HepG2 (cell line): ENCODE results near the gene CMTM3. TPM values are rescaled to one million over a fixed set of nuclear protein-coding genes. Genes with fewer than 3 reads are reported as not detected.

Experiments
- ATAC-seq: fragments of 200-7000 bp; cut with Tn5 transposase; 3 replicates; pipeline ENCODE4 v1.9.1; 2020; ENCODE audit warnings: mild to moderate bottlenecking, moderate library complexity
- BruUV-seq: library from RNA; stranded (reverse); fragments of 400-500 nt; replicated peaks from 2 replicates; lab custom pipeline; 2021; lab: Mats Ljungman, UMichigan
- CTCF ChIA-PET: fragments of 300-600 bp; formaldehyde crosslinking; extraction: SDS; loops from one replicate; lab custom pipeline; 2021; ENCODE audit warnings: low total read pairs, inconsistent platforms, low intra/inter-chr PET ratio; lab: Yijun Ruan, JAX
- POLR2A ChIA-PET: fragments of 350-600 bp; sonication (Branson Sonifier 250); formaldehyde crosslinking; loops from one replicate; lab custom pipeline; 2020; ENCODE audit warnings: antibody characterized with exemption, inconsistent platforms; lab: Yijun Ruan, JAX
- DNase-seq: peaks from one replicate; pipeline ENCODE4 v3.0.0-alpha.2; 2015; ENCODE audit warnings: low spot score
- FAIRE-seq: peaks from 3 replicates; lab custom pipeline; 2011; peaks lifted over from hg19 to GRCh38; lab: Jason Lieb, UNC
- H2AFZ ChIP-seq: one replicate; pipeline ENCODE4 v1.6.1; 2011; ENCODE audit warnings: low read length, inconsistent platforms
- H3K27ac ChIP-seq: fragments of 300-600 bp; 3 replicates; pipeline ENCODE4 v1.8.0; 2011; ENCODE audit warnings: mixed run types, mild to moderate bottlenecking, mixed read lengths, low read length, inconsistent platforms; ENCODE audit not compliant: insufficient read depth; ENCODE audit errors: extremely low read length
- H3K27me3 ChIP-seq, 2 experiments: fragments of 200-600 bp in 1 of 2; 2 replicates in 1 of 2; 3 replicates in 1 of 2; pipeline versions ENCODE4 v1.6.0 to v1.8.0; 2011; ENCODE audit warnings: low read length in 2 of 2, mild to moderate bottlenecking in 2 of 2, moderate library complexity in 2 of 2, inconsistent platforms in 1 of 2; ENCODE audit not compliant: insufficient read depth in 2 of 2, control insufficient read depth in 1 of 2
- H3K36me3 ChIP-seq, 2 experiments: fragments of 200-600 bp in 1 of 2; replicated peaks in 1 of 2; 2 replicates in 1 of 2; 3 replicates in 1 of 2; pipeline versions ENCODE4 v1.5.1 to v1.8.0; 2011; ENCODE audit warnings: low read length in 2 of 2, inconsistent platforms in 1 of 2; ENCODE audit not compliant: insufficient read depth in 2 of 2, control insufficient read depth in 1 of 2
- H3K4me1 ChIP-seq: 2 replicates; pipeline ENCODE4 v1.5.1; 2012; ENCODE audit warnings: low read length, inconsistent platforms; ENCODE audit not compliant: insufficient read depth
- H3K4me2 ChIP-seq: 2 replicates; pipeline ENCODE4 v1.6.0; 2011; ENCODE audit warnings: low read depth, low read length, inconsistent platforms
- H3K4me3 ChIP-seq, 3 experiments: fragments of 200-600 bp in 1 of 3; sonication (generic), shearing (Covaris generic) in 1 of 3; replicated peaks in 1 of 3; 2 replicates each; pipeline ENCODE4 v1.5.1; 2011 to 2016; ENCODE audit warnings: low read length in 3 of 3, inconsistent platforms in 2 of 3, low read depth in 2 of 3, mild to moderate bottlenecking in 2 of 3, control low read depth in 1 of 3, mixed read lengths in 1 of 3; ENCODE audit not compliant: insufficient read depth in 1 of 3
- H3K79me2 ChIP-seq: one replicate; pipeline ENCODE4 v1.6.1; 2011; ENCODE audit warnings: low read length, inconsistent platforms; ENCODE audit not compliant: insufficient read depth
- H3K9ac ChIP-seq: 2 replicates; pipeline ENCODE4 v1.6.0; 2011; ENCODE audit warnings: mild to moderate bottlenecking, low read depth, low read length, inconsistent platforms; ENCODE audit not compliant: insufficient read depth
- H3K9me3 ChIP-seq: 2 replicates; pipeline ENCODE4 v1.5.1; 2012; ENCODE audit warnings: mild to moderate bottlenecking, low read length
- H4K20me1 ChIP-seq: 2 replicates; pipeline ENCODE4 v1.6.0; 2011; ENCODE audit warnings: inconsistent platforms, mild to moderate bottlenecking, low read length, moderate library complexity; ENCODE audit not compliant: insufficient read depth
- KLF13 ChIP-seq: sonication (generic); formaldehyde crosslinking; IDR thresholded peaks from 2 replicates; pipeline ENCODE4 v1.4.0; 2020; ENCODE audit warnings: mild to moderate bottlenecking, missing genetic modification reagents
- RNF2 ChIP-seq: fragments of 450-650 bp; conservative IDR thresholded peaks from 2 replicates; pipeline ENCODE4 v1.6.1; 2016; ENCODE audit warnings: low read depth
- SIX4 ChIP-seq: sonication (generic); formaldehyde crosslinking; IDR thresholded peaks from 2 replicates; pipeline ENCODE4 v1.4.0; 2020; ENCODE audit warnings: missing genetic modification reagents
- SMAD1 ChIP-seq: sonication (generic); formaldehyde crosslinking; IDR thresholded peaks from 2 replicates; pipeline ENCODE4 v1.4.0; 2020; ENCODE audit warnings: missing genetic modification reagents, low read depth, mild to moderate bottlenecking, borderline replicate concordance
- ZNF441 ChIP-seq: sonication (generic); formaldehyde crosslinking; IDR thresholded peaks from 2 replicates; pipeline ENCODE4 v1.7.0; 2021; ENCODE audit warnings: missing genetic modification reagents, borderline replicate concordance
- ZNF451 ChIP-seq: sonication (generic); formaldehyde crosslinking; IDR thresholded peaks from 2 replicates; pipeline ENCODE4 v1.5.0; 2020; ENCODE audit warnings: mild to moderate bottlenecking, missing genetic modification reagents
- ZNF619 ChIP-seq: sonication (generic); formaldehyde crosslinking; IDR thresholded peaks from 2 replicates; pipeline ENCODE4 v1.4.0; 2020; ENCODE audit warnings: mild to moderate bottlenecking, missing genetic modification reagents
- ZNF790 ChIP-seq: sonication (generic); formaldehyde crosslinking; IDR thresholded peaks from 2 replicates; pipeline ENCODE4 v1.8.0; 2022; ENCODE audit warnings: missing genetic modification reagents, mild to moderate bottlenecking, borderline replicate concordance
- WGBS: methylation state at CpG from one replicate; pipeline ENCODE4 v1.1.6; 2017; ENCODE audit warnings: low lambda C conversion rate; 5-methylcytosine and 5-hydroxymethylcytosine counted together
- in situ Hi-C: cut with HindIII; loops from 2 replicates; pipeline ENCODE4 v1.10.0; 2017; ENCODE audit warnings: low pct_unique_long_range_greater_than_20kb; ENCODE audit not compliant: extremely low pct_ligation_motif_present
- intact Hi-C: fragments of 100-400 bp; cut with micrococcal nuclease; formaldehyde crosslinking; loops from one replicate; pipeline ENCODE4 v1.10.0; 2022; ENCODE audit not compliant: unreplicated experiment
- polyA plus RNA-seq, 8 experiments: library from polyadenylated mRNA; depleted of rRNA in 3 of 8; stranded (reverse) in 7 of 8; unstranded in 1 of 8; fragments of >200 nt; fragmentation: Illumina TruSeq in 4 of 8; extraction: Trizol in 4 of 8; gene quantifications; 2 replicates each; pipeline versions ENCODE4 v1.2.1 to v1.2.3, GENCODE V29; 2011 to 2016; ENCODE audit warnings: low read depth in 4 of 8, missing spikeins in 1 of 8, mixed read lengths in 1 of 8; ENCODE audit not compliant: insufficient read depth in 1 of 8
- total RNA-seq, 5 experiments: library from RNA; depleted of rRNA; stranded (reverse); fragments of >200 nt; fragmentation: Illumina TruSeq; extraction: Trizol; gene quantifications; 2 replicates each; pipeline ENCODE4 v1.2.3, GENCODE V29; 2016; ENCODE audit warnings: low read depth in 1 of 5
- TF ChIP-seq, protein P1 (sequence below): sonication (generic); formaldehyde crosslinking; IDR thresholded peaks from 2 replicates; pipeline ENCODE4 v1.9.0; 2022; ENCODE audit warnings: low read depth, missing genetic modification reagents
- TF ChIP-seq, protein P2 (sequence below): sonication (generic); formaldehyde crosslinking; IDR thresholded peaks from 2 replicates; pipeline ENCODE4 v1.8.1; 2023; ENCODE audit warnings: mild to moderate bottlenecking, missing genetic modification reagents
- TF ChIP-seq, protein P3 (sequence below): sonication (generic); formaldehyde crosslinking; IDR thresholded peaks from 2 replicates; pipeline ENCODE4 v1.5.0; 2020; ENCODE audit warnings: missing genetic modification reagents
- TF ChIP-seq, protein P4 (sequence below): sonication (generic); formaldehyde crosslinking; conservative IDR thresholded peaks from 2 replicates; pipeline ENCODE4 v1.4.0; 2020; ENCODE audit warnings: missing genetic modification reagents

The CMTM3 gene
- total and polyA plus RNA-seq, 2 of the 13 experiments (the other 11 are each of a cell fraction or from before 2014, with no cell fraction given): 29.2 to 48.7 TPM

DNA sequence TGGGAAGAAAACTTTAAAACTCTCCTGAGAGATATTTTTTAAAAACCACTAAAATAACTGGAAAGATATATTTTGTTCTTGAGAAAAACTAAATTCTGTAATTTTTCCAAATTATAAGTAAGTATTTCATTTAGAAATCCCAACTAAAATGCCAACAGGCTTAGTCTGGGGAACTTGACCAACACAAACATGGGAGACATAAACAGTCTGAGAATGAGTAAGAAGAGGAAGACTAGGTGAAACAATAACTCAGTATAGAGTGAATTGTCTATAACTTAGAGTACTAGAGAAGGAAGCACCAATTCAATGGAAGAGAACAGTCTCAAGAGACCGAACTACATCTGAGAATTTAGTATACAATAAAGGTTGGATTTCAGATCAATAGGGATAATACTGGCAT, 35.4 kb upstream of the CMTM3 start (continued):
- TF ChIP-seq, protein P1, sequence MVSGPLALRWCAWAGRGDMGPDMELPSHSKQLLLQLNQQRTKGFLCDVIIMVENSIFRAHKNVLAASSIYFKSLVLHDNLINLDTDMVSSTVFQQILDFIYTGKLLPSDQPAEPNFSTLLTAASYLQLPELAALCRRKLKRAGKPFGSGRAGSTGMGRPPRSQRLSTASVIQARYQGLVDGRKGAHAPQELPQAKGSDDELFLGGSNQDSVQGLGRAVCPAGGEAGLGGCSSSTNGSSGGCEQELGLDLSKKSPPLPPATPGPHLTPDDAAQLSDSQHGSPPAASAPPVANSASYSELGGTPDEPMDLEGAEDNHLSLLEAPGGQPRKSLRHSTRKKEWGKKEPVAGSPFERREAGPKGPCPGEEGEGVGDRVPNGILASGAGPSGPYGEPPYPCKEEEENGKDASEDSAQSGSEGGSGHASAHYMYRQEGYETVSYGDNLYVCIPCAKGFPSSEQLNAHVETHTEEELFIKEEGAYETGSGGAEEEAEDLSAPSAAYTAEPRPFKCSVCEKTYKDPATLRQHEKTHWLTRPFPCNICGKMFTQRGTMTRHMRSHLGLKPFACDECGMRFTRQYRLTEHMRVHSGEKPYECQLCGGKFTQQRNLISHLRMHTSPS (CRISPR knock-in tag): no peak
- TF ChIP-seq, protein P2, sequence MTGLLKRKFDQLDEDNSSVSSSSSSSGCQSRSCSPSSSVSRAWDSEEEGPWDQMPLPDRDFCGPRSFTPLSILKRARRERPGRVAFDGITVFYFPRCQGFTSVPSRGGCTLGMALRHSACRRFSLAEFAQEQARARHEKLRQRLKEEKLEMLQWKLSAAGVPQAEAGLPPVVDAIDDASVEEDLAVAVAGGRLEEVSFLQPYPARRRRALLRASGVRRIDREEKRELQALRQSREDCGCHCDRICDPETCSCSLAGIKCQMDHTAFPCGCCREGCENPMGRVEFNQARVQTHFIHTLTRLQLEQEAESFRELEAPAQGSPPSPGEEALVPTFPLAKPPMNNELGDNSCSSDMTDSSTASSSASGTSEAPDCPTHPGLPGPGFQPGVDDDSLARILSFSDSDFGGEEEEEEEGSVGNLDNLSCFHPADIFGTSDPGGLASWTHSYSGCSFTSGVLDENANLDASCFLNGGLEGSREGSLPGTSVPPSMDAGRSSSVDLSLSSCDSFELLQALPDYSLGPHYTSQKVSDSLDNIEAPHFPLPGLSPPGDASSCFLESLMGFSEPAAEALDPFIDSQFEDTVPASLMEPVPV (CRISPR knock-in tag): no peak
- TF ChIP-seq, protein P3, sequence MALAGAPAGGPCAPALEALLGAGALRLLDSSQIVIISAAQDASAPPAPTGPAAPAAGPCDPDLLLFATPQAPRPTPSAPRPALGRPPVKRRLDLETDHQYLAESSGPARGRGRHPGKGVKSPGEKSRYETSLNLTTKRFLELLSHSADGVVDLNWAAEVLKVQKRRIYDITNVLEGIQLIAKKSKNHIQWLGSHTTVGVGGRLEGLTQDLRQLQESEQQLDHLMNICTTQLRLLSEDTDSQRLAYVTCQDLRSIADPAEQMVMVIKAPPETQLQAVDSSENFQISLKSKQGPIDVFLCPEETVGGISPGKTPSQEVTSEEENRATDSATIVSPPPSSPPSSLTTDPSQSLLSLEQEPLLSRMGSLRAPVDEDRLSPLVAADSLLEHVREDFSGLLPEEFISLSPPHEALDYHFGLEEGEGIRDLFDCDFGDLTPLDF (CRISPR knock-in tag): no peak
- TF ChIP-seq ZNF619 (no peak), ZNF790 (CRISPR knock-in tag) (no peak), ZNF441 (CRISPR knock-in tag) (no peak)

DNA sequence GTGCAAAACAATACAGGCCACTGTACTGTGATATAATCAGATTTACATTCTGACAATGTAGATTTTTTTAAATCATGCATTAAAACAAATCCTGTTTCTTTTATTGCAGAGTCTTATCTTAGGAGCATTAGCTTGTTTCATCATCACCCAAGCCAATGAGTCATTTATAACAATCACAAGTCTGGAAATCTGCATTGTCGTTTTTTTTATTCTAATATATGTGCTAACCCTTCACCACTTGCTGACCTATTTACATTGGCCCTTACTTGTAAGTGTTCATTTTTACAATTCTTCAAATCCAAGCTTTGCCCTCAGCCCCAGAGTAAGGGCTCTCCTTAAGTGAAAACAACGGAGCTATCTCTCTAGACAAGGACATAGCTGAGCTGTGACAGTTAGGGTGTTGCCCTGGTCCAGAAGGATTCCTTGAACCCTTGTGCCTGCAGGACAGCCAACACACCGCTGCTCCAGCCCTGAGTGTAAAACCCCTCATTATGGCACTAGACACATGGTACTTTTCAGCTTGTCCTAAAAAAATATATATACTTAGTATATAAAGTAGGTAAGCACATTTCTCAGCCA, 34.6 kb upstream of the CMTM3 start:
- Histone ChIP-seq H3K27me3 (no peaks in the 10 kb centered on the region), H3K4me3 (no peak overlapping the region), H3K27ac (no peak overlapping the region), H4K20me1 (no peaks in the 10 kb centered on the region), H3K9ac (no peak overlapping the region), H3K4me1 (no peaks in the 10 kb centered on the region), H3K36me3 (peaks cover 5 to 7% of the 10 kb centered on the region in 2 experiments; a peak in 3 of 5 replicates), H3K79me2 (no peaks in the 10 kb centered on the region), H3K9me3 (no peaks in the 10 kb centered on the region), H3K4me2 (no peak overlapping the region), H2AFZ (no peak overlapping the region)
- in situ Hi-C loops: no loop called here
- no peak for DNase-seq
- no peak for FAIRE-seq
- no TSS peak for BruUV-seq
- CTCF ChIA-PET: no interaction called here
- POLR2A ChIA-PET: interaction anchor here (1.9 kb wide), 2 partner anchors 17 to 19 kb away, joined by 6 read pairs; partner anchors contain the start of genes CKLF and TK2
- no peak for ATAC-seq
- WGBS: 88% methylated on average over 3 of the region's 3 CpGs
- intact Hi-C loops: no loop called here
- TF ChIP-seq SMAD1 (CRISPR knock-in tag): no peak
- TF ChIP-seq, protein P4, sequence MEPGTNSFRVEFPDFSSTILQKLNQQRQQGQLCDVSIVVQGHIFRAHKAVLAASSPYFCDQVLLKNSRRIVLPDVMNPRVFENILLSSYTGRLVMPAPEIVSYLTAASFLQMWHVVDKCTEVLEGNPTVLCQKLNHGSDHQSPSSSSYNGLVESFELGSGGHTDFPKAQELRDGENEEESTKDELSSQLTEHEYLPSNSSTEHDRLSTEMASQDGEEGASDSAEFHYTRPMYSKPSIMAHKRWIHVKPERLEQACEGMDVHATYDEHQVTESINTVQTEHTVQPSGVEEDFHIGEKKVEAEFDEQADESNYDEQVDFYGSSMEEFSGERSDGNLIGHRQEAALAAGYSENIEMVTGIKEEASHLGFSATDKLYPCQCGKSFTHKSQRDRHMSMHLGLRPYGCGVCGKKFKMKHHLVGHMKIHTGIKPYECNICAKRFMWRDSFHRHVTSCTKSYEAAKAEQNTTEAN (CRISPR knock-in tag): no peak
- TF ChIP-seq RNF2: no peak
- no peak for TF ChIP-seq SIX4 (CRISPR knock-in tag)
- TF ChIP-seq KLF13: no peak
- no peak for TF ChIP-seq ZNF451 (CRISPR knock-in tag)
